C4-2B (cell line): ENCODE data around the gene IL16.

Experiments used
- ZFX ChIP-seq: fragments of 450-650 bp; IDR thresholded peaks from 2 replicates; pipeline ENCODE4 v1.6.1; 2017
- TF ChIP-seq, protein P1 (sequence below): fragments of 450-650 bp; conservative IDR thresholded peaks from 2 replicates; pipeline ENCODE4 v1.5.1; 2017; ENCODE audit warnings: mild to moderate bottlenecking

DNA sequence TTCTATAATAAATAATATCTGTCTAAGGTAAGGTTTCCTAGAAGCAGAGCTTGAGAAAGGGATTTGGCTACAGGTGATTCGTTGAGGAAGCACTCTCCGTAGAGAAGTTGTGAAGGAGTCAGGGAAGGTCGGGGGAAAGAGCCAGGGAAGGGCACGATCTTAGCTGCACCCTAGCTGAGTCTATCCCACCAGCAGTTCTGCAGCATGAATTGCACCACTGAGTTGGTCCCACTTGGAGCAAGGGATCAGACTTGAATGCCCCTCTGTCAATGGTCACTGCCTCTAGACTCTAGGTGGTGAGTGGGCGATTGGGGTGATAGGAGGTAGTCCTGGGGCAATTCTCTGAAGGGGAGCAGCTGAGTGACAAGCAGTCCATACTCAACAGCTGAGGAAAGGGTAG lies 163.8 kb downstream of the IL16 start:
- TF ChIP-seq, protein P1, sequence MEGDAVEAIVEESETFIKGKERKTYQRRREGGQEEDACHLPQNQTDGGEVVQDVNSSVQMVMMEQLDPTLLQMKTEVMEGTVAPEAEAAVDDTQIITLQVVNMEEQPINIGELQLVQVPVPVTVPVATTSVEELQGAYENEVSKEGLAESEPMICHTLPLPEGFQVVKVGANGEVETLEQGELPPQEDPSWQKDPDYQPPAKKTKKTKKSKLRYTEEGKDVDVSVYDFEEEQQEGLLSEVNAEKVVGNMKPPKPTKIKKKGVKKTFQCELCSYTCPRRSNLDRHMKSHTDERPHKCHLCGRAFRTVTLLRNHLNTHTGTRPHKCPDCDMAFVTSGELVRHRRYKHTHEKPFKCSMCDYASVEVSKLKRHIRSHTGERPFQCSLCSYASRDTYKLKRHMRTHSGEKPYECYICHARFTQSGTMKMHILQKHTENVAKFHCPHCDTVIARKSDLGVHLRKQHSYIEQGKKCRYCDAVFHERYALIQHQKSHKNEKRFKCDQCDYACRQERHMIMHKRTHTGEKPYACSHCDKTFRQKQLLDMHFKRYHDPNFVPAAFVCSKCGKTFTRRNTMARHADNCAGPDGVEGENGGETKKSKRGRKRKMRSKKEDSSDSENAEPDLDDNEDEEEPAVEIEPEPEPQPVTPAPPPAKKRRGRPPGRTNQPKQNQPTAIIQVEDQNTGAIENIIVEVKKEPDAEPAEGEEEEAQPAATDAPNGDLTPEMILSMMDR = no peak
- no peak for TF ChIP-seq ZFX
